ENCODE measurements around the gene RASSF6.

RASSF6 gene

GRCh38 chr4:73539386-73539785, 80.8 kb downstream of the RASSF6 start:
- no peak overlapping the region for H3K27ac ChIP-seq
- TF ChIP-seq, protein P1, sequence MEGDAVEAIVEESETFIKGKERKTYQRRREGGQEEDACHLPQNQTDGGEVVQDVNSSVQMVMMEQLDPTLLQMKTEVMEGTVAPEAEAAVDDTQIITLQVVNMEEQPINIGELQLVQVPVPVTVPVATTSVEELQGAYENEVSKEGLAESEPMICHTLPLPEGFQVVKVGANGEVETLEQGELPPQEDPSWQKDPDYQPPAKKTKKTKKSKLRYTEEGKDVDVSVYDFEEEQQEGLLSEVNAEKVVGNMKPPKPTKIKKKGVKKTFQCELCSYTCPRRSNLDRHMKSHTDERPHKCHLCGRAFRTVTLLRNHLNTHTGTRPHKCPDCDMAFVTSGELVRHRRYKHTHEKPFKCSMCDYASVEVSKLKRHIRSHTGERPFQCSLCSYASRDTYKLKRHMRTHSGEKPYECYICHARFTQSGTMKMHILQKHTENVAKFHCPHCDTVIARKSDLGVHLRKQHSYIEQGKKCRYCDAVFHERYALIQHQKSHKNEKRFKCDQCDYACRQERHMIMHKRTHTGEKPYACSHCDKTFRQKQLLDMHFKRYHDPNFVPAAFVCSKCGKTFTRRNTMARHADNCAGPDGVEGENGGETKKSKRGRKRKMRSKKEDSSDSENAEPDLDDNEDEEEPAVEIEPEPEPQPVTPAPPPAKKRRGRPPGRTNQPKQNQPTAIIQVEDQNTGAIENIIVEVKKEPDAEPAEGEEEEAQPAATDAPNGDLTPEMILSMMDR (IDR thresholded peaks at IDR 0.05) = no peak
- no peak for TF ChIP-seq ZFX (IDR thresholded peaks at IDR 0.05; ENCODE audit: borderline replicate concordance)

DNA sequence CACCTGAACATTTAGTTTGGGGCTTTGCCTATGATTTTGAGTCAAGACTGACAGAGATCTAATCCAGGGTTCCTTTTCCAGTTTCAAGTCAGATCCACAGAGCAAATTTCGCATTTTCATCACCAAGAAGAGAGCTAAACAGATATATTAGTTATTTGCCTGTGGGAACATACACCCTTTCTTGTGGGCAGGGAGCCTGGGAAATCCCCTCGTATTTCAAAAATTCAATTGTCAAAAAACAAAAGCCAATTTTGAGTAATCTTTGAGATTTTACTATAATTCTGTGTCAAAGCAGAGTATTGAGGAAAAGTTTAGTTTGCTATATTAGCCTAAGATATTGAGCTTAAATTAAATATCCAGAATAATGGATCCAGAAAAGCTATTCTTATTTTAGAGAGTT, 82.1 kb downstream of the RASSF6 start:
- TF ChIP-seq, protein P1 (IDR thresholded peaks at IDR 0.05) = no peak
- no peak for TF ChIP-seq ZFX (IDR thresholded peaks at IDR 0.05; ENCODE audit: borderline replicate concordance)
- no peak overlapping the region for H3K27ac ChIP-seq

DNA sequence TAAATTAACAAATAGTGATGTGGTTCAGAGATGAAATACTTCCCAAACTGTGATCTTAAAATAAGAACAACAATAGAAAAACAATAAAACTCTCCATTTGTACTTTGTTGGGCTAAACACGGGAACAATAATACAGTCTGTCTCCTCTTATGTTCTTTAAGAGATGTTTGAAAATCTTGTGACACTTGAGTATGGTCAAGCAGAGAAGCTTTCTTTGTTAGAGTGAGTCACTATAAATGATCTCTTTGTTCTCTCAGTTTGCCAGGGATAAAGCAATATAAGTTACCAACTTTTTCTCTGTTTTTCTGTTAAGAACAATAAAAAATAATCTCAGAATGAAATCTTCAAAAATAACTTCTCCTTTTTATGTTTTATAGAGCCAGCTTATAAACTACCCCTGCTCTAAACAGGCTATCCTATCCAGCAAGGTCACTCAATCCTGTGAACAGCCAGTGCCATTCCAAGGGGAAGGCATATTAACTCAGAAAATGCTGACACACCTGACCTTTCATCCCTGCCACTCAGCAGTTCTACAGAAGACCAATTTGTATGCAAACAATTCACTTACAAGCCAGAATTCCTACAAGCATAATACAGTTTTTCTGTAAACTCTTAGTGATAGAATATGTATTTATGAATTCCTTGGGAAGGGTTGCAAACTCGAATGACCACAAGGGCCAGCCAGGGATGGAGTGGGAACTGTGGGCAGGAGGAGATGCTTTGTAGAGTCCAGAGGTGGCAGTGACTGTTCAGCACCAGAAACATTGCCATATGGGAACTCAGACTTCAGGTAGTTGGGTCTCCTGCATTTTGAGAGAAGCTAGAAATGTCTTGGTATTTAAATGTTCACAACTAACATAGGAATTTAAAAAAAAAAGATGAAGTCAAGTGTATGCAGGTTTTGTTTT, 86.5 kb downstream of the RASSF6 start:
- no peak for TF ChIP-seq ZFX (IDR thresholded peaks at IDR 0.05; ENCODE audit: borderline replicate concordance)
- TF ChIP-seq, protein P1 (IDR thresholded peaks at IDR 0.05) = no peak

GRCh38 chr4:73528171-73528570, 92.1 kb downstream of the RASSF6 start:
- H3K27ac ChIP-seq = no peak overlapping the region
- TF ChIP-seq ZFX (IDR thresholded peaks at IDR 0.05; ENCODE audit: borderline replicate concordance) = no peak
- TF ChIP-seq, protein P1 (IDR thresholded peaks at IDR 0.05) = no peak

More for the DNA sequence above, 86.5 kb downstream of the RASSF6 start:
- H3K27ac ChIP-seq = no peak overlapping the region

- TF ChIP-seq ZFX (IDR thresholded peaks at IDR 0.05; ENCODE audit: borderline replicate concordance) = no peak
- TF ChIP-seq, protein P1 (IDR thresholded peaks at IDR 0.05) = no peak
- H3K27ac ChIP-seq = no peak overlapping the region
These were observed 93.0 kb downstream of the RASSF6 start for GRCh38 chr4:73527196-73527595.

- TF ChIP-seq, protein P1 (IDR thresholded peaks at IDR 0.05) = no peak
- no peak for TF ChIP-seq ZFX (IDR thresholded peaks at IDR 0.05; ENCODE audit: borderline replicate concordance)
- no peak overlapping the region for H3K27ac ChIP-seq
These were observed 94.6 kb downstream of the RASSF6 start for GRCh38 chr4:73525611-73526010.

DNA sequence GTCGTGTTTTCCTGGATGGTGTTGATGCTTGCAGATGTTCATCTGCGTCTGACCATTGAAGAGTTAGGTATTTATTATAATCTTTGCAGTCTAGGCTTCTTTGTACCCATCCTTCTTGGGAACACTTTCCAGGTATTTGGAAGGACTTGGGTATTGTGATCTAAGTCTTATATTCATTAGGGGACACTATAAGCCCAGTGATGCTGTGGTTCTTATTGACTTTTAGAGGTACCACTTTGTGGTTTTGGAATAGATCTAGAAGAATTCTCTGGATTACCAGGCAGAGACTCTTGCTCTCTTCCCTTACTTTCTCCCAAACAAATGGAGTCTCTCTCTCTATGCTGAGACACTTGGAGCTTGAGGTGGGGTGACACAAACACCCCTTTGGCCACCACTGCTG, 97.1 kb downstream of the RASSF6 start:
- no peak overlapping the region for H3K27ac ChIP-seq
- TF ChIP-seq, protein P1 (IDR thresholded peaks at IDR 0.05) = no peak
- TF ChIP-seq ZFX (IDR thresholded peaks at IDR 0.05; ENCODE audit: borderline replicate concordance) = no peak
